Esophagus squamous epithelium (tissue), 4 donors: ENCODE data around the gene TCHH.

ENCODE experiments used
- POLR2A ChIP-seq, 4 donors: fragments of 450-650 bp; IDR thresholded peaks; one replicate each; pipeline ENCODE4 v1.6.1; 2017; ENCODE audit warnings: antibody characterized with exemption in 4 of 4, mild to moderate bottlenecking in 4 of 4, moderate library complexity in 3 of 4
- TF ChIP-seq, protein P1 (sequence below), 6 experiments: fragments of 450-650 bp in 4 of 6; fragments of 200-600 bp in 2 of 6; sonication (generic) in 2 of 6; IDR thresholded peaks; one replicate each; pipeline ENCODE4 v1.5.1; 2016 to 2019; ENCODE audit warnings: antibody characterized with exemption in 6 of 6, mild to moderate bottlenecking in 4 of 6, moderate library complexity in 4 of 6

DNA sequence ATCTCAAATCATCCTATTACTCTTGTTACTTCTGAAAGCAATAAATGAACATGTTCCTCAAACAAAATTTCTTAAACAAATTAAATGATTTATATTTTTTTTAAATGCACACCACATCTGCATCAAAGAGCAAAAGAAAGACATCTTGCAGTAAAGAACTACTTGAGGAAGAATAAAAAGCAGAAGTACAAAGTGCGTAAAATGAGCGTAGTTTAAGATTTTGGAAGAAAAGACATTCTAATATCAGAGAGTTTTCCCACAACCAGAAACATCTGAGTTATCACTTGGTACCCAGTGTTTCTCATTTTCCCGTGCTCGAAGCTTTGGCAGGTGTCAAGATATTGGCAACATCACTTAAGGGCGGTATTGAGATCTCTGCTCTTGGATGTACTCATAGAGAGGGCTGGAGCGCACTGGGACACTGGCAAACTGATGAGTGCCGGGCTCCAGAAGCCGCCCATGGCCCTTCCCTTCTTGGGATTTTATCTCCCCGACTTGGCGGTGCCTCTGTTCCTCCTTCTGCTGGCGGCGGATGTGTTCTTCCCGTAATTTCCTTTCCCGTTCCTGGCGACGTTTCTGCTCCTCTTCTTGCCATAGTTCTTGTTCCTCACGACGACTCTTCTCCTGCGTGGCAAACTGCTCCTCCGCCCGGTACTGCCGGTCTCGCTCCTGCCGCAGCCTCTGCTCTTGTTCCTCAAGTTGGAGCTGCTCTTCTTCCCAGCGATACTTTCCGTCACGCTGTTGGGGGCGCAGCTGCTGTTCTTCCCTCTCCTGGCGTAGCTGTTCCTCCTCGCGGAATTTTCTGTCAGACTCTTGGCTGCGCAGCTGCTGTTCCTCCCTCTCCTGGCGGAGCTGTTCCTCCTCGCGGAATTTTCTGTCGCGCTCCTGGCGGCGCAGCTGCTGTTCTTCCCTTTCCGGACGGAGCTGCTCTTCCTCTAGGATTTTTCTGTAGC is 7.9 kb downstream of the TCHH start:
- TF ChIP-seq, protein P1, sequence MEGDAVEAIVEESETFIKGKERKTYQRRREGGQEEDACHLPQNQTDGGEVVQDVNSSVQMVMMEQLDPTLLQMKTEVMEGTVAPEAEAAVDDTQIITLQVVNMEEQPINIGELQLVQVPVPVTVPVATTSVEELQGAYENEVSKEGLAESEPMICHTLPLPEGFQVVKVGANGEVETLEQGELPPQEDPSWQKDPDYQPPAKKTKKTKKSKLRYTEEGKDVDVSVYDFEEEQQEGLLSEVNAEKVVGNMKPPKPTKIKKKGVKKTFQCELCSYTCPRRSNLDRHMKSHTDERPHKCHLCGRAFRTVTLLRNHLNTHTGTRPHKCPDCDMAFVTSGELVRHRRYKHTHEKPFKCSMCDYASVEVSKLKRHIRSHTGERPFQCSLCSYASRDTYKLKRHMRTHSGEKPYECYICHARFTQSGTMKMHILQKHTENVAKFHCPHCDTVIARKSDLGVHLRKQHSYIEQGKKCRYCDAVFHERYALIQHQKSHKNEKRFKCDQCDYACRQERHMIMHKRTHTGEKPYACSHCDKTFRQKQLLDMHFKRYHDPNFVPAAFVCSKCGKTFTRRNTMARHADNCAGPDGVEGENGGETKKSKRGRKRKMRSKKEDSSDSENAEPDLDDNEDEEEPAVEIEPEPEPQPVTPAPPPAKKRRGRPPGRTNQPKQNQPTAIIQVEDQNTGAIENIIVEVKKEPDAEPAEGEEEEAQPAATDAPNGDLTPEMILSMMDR (IDR thresholded peaks at IDR 0.05), result no peak
- no peak for TF ChIP-seq POLR2A (IDR thresholded peaks at IDR 0.05)
